Dedifferentiated amniotic fluid mesenchymal stem cell (primary cell): ENCODE measurements around the gene MLEC.
A peak's percentile ranks its signal among the peaks of the same experiment; 100 is the strongest.

Experiments used
- DNase-seq: peaks from one replicate; pipeline ENCODE4 v3.0.0-alpha.2; 2016; ENCODE audit errors: extremely low spot score

Gene MLEC, protein sequence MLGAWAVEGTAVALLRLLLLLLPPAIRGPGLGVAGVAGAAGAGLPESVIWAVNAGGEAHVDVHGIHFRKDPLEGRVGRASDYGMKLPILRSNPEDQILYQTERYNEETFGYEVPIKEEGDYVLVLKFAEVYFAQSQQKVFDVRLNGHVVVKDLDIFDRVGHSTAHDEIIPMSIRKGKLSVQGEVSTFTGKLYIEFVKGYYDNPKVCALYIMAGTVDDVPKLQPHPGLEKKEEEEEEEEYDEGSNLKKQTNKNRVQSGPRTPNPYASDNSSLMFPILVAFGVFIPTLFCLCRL

DNA sequence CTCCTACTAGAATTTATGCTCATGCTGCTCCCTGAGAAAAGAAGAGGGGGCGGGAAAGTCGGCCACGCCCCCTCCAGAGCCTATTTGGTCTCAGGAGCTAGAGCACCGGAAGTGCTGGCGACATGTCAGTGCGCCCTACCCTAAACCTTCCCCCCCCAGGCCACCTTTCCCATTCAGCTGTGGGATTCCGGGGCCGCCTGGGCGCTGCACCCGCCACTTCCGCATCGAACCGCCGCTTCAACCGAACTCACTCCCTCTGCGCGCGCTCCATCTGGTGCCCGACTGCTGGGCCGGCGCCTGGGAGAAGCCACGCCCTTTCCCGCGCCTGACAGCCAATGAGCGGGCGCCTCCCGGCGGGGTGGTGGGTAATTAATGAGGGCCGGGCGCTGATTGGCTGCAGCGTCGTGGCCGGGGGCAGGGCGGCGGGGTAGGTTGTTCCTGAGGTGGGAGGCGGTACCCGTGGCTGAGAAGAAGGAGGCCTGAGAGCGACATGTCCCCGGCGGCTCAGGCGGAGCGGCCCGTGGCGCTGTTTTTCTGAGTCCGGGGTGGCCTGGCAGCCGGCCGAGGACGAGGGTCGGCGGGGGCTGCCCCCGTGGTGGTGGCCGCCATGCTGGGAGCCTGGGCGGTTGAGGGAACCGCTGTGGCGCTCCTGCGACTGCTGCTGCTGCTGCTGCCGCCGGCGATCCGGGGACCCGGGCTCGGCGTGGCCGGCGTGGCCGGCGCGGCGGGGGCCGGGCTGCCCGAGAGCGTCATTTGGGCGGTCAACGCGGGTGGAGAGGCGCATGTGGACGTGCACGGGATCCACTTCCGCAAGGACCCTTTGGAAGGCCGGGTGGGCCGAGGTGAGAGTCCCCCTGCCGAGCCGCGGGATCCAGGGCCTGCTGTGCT lies at the start of gene MLEC:
TSS of gene MLEC (plus strand) at position 460 of the 888 bp plus-strand sequence. CDS start at position 608, 148 bp downstream.
- peak; percentile 97 for DNase-seq

DNA sequence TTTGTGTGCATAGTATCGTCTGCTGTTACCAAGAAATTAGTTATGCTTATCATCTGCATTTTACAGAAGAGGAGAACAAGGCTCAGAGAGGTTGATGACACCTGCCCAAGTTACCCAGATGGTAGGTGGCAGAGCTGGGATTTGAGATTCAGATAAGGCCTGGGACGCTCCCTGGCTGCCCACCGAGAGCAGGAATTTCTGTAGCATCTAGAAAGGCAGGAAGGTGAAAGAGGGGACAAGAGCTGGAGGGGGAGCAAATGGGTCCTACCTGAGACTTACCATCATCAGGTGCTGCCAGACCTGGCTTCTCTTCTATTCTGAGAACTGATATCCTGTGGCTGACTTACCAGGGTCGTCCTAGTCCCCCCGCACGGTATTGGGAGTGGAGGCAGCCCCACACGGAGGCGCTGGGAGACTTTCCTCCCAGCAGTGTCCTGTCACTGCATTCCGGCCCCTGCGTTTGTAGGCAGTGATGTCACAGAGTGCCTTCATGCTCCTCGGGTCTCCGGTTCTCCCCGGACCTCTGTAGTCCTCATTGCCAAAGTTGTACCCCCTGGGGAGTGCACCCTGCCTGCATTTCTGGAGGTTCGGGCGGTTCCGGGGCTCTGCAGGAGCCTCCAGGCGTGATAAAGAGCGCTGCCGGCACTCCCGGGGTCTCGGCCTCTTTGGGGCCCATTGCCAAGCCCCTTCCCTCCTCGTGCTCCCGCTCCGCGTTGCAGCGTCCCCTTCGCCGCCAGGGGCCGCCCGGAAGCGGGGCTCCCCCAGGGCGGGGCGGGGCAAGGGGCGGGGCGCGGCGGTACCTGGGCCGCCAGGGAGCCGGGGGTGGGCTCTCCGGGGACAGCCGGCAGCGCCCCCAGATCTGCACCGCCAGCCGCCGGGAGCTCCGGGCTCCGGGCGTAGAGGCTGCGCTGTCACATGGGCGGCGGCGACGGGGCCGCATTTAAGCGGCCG lies 46.9 kb upstream of the MLEC start, which contains the start of gene CABP1:
TSS of gene CABP1 (plus strand) at position 856 of the 951 bp plus-strand sequence. CDS start at position 916, 60 bp downstream.
- DNase-seq = no peak

DNA sequence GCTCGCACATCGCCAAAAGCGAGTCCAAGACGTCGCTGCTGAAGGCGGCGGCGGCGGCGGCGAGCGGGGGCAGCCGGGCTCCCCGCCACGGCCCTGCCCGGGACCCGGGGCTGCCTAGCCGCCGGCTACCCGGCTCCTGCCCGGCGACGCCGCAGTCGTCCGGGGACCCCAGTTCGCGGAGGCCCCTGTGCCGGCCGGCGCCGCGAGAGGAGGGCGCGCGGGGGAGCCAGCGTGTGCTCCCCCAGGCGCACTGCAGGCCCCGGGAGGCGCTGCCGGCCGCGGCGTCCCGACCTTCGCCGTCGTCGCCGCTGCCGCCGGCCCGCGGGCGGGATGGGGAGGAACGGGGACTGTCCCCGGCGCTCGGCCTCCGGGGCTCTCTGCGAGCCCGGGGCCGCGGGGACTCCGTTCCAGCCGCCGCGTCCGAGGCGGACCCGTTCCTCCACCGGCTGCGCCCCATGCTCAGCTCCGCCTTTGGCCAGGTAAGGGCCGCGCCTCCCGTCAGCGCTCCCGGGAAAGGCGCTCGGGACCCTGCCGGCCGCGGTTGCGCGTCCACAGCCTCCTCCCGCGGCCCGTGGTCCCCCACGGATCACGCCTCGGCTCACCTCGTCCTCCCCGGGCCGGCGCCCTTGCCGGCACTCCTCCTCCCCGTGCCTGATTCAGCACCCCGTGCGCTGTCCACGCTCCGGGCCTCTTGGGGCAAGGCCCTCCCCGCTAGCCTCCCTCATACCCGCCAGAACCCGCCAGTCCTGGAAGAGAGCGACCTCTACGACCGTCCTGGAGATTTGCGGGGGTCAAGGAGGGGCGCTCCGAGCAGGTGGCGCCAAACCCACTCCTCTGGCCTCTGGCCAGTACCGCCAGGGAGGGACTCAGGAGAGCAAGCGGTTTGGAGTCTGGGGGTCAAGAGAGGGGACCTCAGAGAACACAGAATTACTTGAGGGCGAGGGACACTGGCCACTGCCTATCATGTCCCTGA lies 45.8 kb upstream of the MLEC start:
- no peak for DNase-seq

DNA sequence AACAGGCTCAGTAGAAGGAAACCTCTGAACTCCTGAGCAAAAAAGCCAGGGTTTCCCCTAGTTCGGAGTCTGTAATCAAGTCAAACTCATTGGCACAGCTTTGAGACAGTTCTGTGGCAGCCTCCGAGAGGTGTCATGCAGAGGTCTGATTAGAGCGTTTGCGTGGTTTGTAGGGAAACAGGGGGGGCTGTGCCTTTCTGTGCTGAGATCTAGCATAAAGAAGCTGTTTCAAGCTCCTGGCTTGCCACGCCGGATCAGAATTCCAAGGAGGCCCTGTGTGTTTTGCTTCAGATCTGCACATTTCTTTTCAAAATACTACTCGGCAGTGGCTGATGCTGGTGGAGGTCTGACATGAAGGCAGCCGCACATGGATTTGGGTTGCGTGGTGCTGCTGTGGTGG lies 44.8 kb upstream of the MLEC start:
- DNase-seq = no peak

DNA sequence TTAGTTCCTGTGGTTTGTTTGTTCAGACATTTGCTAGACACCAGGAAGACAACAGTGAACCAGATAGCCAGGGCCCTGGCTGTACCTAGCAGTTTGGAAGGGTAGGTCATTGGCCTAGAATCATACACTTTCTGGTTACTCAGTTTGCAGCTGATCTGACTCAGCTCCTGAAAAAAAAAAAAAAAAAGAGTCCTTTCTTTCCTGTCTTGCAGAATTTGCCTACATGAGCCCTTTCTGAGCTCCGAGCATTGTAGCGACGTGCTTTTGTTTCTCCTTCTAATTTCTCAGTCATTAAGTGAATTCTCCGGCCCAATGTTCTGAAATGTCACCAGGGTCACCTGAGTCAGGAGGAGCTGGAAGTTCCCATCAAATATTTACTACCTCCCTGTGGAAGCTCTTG lies 44.1 kb upstream of the MLEC start:
- no peak for DNase-seq

DNA sequence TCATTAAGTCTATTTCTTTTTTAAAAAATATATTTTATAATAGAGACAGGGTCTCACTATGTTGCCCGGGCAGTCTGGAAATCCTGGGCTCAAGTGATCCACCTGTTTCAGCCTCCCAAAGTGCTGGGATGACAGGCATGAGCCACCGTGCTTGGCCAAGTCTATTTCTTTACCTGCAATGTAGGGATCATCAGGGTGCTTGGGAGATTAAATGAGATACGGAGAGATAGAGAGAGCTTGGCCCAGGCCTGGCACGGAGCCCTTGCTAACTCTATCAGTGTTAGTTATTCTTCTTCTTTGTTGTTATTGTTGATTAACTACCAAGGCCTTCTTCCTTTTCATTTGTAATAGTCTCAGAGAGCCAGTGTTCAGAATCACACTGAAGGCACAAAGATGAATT lies 43.4 kb upstream of the MLEC start:
- DNase-seq = no peak

DNA sequence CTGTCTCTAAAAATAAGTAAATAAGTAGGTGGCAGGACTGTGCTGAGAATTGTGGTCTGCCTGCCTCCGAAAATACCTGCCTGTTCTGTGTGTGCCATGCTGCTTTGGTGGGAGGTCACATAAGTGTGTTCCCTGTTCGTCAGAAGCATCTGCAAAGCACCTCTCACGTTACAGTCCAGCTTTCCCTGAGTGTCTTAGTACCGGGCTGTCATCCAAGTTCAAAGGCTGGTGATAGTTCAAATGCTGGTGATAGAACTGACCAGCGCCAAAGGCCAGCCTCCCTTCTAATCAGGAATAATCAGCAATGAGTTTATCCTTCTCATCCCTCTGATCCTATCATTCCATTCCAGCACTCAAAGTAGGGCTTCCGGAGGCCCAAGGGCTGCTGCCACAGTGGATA lies 40.9 kb upstream of the MLEC start:
- DNase-seq = no peak

DNA sequence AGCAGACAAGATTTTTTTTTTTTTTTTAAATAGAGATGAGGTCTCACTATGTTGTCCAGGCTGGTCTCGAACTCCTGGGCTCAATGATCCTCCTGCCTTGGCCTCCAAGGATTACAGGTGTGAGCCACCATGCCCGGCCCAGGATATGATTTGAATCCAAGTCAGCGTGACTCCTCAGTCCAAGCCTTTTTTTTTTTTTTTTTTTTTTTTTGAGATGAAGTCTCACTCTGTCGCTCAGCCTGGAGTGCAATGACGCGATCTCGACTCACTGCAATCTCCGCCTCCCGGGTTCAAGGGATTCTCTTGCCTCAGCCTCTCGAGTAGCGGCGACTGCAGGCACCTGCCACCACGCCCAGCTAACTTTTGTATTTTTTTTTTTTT lies 39.6 kb upstream of the MLEC start:
- no peak for DNase-seq

DNA sequence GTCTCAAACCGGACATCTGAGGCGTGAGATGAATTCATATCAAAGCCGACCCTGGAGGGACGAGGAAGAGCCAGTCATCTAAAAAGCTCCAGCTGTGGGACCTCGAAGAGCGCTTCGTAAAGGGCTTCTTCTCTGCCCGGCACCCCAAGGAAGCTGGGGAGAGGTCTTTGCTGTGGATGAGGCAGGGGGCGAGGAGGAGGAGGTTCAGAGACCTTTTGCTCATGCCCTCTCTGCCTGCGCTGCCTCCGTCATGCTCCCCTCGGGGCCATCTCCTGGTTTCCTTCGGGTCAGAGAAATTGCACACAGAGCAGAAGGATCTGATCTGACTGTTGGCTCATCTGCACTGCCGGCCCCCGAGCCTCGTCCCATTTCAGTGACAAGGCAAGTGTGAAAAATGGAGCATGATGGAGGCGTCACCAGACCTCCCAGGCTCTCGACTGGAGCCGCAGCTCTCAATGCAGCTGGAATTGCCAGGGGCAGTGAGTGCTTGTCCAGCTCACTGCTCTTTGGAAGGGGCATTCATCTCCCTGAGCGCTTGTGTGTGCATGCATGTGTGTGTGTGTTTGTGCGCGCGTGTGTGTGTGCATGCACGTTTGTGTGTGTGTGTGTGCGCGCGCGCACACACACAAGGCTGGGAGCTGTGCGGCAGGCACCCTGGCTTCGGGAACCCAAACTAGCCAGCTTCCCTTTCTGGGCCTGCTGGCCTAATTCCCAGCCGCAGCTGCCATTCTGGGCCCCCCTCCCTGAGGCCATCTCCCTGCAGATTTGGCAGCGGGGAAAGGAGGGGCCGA lies 37.3 kb upstream of the MLEC start:
- DNase-seq = no peak

DNA sequence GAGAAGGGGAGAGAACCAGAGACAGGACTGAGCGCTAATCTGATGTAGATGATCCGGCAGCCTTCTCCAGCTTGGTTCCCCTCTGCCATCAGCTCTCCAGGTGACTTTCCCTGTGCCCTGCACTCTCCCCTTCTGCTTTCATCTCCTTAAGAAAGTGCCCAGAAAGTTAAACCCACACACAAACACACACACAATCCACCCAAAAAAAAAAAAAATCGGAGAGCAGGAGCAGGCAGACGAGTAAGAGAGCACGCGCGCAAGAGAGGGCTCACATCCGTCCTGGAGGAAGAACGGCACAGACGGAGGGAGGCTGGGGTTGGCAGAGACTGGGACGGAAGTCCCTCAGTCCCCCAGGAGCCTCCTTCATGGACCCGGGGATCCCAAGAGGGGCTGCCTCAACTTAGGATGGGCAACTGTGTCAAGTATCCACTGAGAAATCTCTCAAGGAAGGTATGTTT lies 36.7 kb upstream of the MLEC start:
- no peak for DNase-seq

DNA sequence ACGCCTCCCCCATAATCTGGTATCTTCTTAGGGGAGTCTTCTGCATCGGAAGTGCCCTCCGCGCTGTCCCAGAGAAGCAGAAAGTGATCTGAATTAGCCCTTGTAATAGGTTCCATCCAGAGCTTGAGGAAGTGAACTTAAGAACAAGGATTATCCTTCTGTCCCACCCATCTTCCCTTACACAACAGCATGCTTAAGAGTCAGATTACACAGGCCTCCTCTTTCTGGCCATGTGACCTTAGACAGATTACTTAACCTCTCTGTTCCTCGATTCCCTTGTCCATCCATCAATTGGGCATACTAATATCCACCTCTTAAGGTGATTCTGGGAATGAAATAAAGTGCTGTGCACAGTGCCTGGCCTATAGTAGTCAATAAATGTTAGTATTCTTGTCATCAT lies 35.1 kb upstream of the MLEC start:
- DNase-seq = no peak

DNA sequence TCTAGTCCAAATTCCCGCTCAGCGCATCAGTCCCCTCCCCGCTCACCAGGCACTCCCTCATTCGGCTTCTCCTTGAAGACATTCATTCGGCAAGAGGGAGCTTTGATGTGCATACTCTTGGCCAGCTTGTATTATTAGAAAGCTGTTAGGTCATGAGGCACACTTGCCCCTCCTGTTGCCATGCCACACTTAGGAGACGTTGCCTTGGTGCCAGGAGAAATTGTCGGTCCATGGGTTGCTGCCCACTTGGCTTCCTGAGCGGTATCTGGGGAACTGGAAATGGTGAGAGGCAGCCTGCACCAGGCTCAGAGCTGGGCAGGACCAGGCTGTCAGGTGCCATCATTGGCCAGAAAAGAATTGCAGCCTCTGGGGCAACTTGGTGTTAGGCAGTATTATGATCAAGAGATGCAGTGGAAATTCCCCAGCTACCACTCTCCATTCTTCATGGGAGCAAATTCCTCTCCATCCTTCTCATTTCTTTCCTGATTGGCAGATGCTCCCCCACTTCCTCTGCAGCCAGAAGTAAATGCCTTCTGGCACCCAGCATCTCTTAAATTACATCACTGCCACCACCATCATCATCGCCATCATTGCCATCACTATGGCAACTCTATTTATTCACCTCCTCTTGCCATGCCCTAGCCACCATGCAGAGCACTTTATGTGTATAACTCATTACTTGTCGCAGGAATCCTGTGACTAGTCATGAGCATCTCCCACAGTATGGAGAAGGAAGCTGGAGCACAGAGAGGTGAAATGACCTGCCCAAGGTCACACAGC lies 34.1 kb upstream of the MLEC start:
- DNase-seq = no peak

DNA sequence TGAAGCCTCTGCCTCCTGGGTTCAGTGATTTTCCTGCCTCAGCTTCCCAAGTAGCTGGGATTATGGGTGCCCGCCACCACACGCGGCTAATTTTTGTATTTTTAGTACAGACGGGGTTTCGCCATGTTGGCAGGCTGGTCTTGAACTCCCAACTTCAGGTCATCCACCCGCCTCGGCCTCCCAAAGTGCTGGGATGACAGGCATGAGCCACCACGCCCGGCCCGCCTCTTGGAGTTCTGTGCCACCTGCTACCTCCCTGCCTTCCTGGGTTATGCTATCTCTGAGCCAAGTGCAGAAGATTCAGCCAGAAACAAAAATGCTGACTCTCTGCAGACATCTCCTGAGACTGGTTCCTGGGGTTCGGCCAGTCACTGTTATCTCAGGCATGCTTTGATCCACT lies 33.3 kb upstream of the MLEC start:
- no peak for DNase-seq

DNA sequence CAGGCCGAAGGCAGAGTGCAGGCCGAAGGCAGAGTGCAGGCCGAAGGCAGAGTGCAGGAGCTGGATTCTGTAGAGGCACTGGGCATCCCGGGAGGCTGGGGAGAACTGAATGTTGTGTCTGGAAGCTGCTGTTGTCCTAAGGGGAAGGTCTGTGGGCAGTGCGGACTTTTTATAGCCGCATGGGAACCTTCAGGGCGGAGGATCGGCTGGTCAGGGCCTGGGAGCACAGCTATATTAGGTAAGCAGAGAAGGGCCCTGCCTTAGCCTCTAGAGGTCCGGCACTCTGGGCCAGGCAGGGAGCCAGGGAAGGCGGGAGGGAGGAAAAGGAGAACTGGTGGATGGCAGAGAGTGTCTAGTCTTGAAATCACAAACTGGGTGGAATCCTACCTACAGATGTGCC lies 32.3 kb upstream of the MLEC start:
- no peak for DNase-seq

DNA sequence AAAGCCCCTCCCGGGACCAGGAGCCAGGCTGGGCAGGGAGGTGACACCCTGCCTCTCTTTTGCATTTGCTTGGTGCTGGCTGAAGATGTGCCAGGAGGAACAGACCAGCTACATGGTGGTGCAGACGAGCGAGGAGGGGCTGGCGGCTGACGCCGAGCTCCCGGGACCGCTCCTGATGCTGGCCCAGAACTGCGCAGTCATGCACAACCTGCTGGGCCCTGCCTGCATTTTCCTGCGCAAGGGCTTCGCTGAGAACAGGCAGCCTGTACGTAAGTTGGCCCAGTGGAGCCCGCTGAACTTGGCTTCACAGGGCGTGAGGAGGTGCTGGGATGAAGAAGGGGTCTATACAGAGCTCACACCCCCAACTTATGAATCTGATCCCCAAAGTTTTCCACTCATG lies 30.9 kb upstream of the MLEC start:
- no peak for DNase-seq

DNA sequence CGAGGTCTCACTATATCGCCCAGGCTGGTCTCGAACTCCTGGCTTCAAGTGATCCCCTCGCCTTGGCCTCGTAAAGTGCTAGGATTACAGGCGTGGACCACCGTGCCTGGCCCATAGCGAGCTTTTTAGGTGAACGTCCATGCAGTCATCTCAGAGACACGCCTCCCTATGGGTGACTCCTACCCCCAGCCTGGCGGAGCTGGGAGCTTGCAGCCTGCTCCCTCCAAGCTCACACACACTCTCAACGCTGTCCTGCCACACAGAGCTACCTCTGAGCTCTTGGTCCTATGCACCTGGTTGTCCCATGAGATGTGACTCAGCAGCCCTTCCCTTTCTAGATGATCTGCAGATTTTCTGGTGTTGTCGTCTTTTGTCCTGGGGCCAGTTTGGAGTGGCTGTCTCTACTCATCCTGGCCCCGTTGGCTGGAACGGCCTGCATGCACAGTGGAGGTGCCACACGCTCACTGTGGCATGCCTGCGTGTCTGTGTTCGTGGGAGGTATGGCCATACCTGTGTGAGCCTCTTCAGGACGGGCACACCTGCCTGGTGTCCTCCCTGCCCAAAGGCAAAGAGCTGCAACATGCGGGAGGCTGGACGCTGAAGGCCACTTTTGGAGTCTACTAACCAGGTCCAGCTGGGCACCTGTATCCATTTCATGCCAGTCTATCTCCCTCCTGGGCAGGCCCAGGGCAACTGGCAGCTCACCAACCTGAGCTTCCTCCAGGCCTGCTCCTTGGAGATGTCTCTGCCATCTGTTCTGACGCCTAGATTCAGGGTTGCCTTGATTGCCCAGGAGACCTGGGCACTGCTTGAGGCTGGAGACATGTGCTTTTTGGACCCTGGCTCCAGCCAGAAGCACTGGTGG lies 28.4 kb upstream of the MLEC start:
- no peak for DNase-seq

DNA sequence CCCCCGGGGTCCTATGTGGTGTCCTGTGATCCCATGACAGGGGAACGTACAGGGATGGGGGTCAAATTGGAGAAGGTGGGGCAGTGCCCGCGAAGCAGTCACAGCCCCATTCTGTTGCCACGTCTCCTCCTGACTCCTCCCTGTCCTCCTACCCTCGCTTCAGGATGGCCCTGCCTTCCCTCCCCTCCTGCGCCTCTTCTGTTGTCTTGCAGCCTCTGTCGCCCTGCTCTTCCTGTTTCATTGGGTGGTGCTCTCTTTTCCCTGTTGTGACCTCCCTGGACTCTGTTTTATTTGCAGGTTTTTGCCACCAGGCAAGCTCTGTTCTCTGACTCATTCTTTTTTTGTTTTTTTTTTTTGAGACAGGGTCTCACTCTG lies 27.8 kb upstream of the MLEC start:
- DNase-seq = no peak

DNA sequence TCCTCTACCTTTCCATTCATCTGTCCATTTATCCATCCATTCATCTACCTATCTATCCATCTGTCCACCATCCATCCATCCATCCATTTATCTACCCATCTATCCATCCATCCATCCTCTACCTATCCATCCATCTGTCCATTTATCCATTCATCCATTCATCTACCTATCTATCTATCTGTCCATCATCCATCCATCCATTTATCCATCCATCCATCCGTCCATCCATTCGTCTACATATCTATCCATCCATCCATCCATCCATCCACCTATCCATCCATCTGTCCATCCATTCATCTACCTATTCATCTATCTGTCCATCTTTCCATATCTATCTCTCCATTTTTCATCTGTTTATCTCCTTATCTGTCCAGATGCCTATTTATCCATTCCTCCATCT lies 25.5 kb upstream of the MLEC start:
- no peak for DNase-seq
